Keratinocyte (primary cell): ENCODE data around the gene PPP1R18. TPM values are rescaled to one million over a fixed set of nuclear protein-coding genes. Genes with fewer than 3 reads are reported as not detected.

Experiments
- DNase-seq: peaks from one replicate; pipeline ENCODE4 v3.0.0-alpha.2; 2011; ENCODE audit warnings: low read depth, missing footprints, low spot score
- FAIRE-seq: peaks from 2 replicates; lab custom pipeline; 2011; peaks lifted over from hg19 to GRCh38; lab: Jason Lieb, UNC
- H2AFZ ChIP-seq: 2 replicates; pipeline ENCODE4 v1.6.0; 2012; ENCODE audit warnings: low read length, control low read depth, inconsistent platforms; ENCODE audit not compliant: control insufficient read depth
- H3K27ac ChIP-seq: 2 replicates; pipeline ENCODE4 v1.5.1; 2011; ENCODE audit warnings: low read length; ENCODE audit not compliant: control insufficient read depth, insufficient read depth
- H3K27me3 ChIP-seq: 3 replicates; pipeline ENCODE4 v1.6.0; 2011; ENCODE audit warnings: low read length; ENCODE audit not compliant: control insufficient read depth, insufficient read depth; ENCODE audit errors: extremely low read depth
- H3K36me3 ChIP-seq, 2 experiments: 2 replicates in 1 of 2; 3 replicates in 1 of 2; pipeline ENCODE4 v1.5.1; 2011; ENCODE audit warnings: low read length in 2 of 2, mild to moderate bottlenecking in 1 of 2; ENCODE audit not compliant: control insufficient read depth in 2 of 2, insufficient read depth in 2 of 2; ENCODE audit errors: extremely low read depth in 1 of 2
- H3K4me1 ChIP-seq: 3 replicates; pipeline ENCODE4 v1.5.1; 2011; ENCODE audit warnings: low read length; ENCODE audit not compliant: control insufficient read depth, insufficient read depth; ENCODE audit errors: extremely low read depth
- H3K4me2 ChIP-seq: 3 replicates; pipeline ENCODE4 v1.6.0; 2011; ENCODE audit warnings: low read depth, low read length; ENCODE audit not compliant: control insufficient read depth, insufficient read depth; ENCODE audit errors: extremely low read depth
- H3K4me3 ChIP-seq, 3 experiments: fragments of 200-600 bp in 1 of 3; sonication (generic) in 1 of 3; 2 replicates in 2 of 3; 3 replicates in 1 of 3; pipeline ENCODE4 v1.5.1; 2011 to 2016; ENCODE audit warnings: low read length in 3 of 3, mild to moderate bottlenecking in 3 of 3, control low read depth in 2 of 3, inconsistent platforms in 1 of 3, low read depth in 1 of 3, mixed read lengths in 1 of 3, mixed run types in 1 of 3, moderate library complexity in 1 of 3; ENCODE audit not compliant: control insufficient read depth in 2 of 3, insufficient read depth in 2 of 3; ENCODE audit errors: extremely low read depth in 1 of 3
- H3K79me2 ChIP-seq: 2 replicates; pipeline ENCODE4 v1.6.0; 2012; ENCODE audit warnings: low read length; ENCODE audit not compliant: control insufficient read depth, insufficient read depth
- H3K9ac ChIP-seq: 3 replicates; pipeline ENCODE4 v1.6.0; 2011; ENCODE audit warnings: low read length; ENCODE audit not compliant: control insufficient read depth, insufficient read depth; ENCODE audit errors: extremely low read depth
- H3K9me1 ChIP-seq: 3 replicates; pipeline ENCODE4 v1.6.0; 2011; ENCODE audit warnings: low read length; ENCODE audit not compliant: control insufficient read depth, insufficient read depth; ENCODE audit errors: extremely low read depth
- H3K9me3 ChIP-seq: 2 replicates; pipeline ENCODE4 v1.5.1; 2012; ENCODE audit warnings: low read depth, low read length; ENCODE audit not compliant: control insufficient read depth
- H4K20me1 ChIP-seq: 3 replicates; pipeline ENCODE4 v1.6.0; 2011; ENCODE audit warnings: low read length; ENCODE audit not compliant: control insufficient read depth, insufficient read depth; ENCODE audit errors: extremely low read depth
- EZH2 ChIP-seq: IDR thresholded peaks from one replicate; pipeline ENCODE4 v1.6.1; 2012; ENCODE audit warnings: inconsistent platforms, mild to moderate bottlenecking, low read length, moderate library complexity
- dilution Hi-C: fragments of 300-500 bp; cut with MboI; formaldehyde crosslinking; loops from one replicate; pipeline ENCODE4 v1.7.0; 2020; ENCODE audit warnings: low sequenced_read_pairs; ENCODE audit not compliant: extremely low pct_ligation_motif_present
- polyA plus RNA-seq, 5 experiments: library from polyadenylated mRNA; depleted of rRNA in 3 of 5; stranded (reverse) in 3 of 5; stranded (forward) in 1 of 5; unstranded in 1 of 5; fragments of >200 nt; gene quantifications; 1 replicate in 1 of 5; 2 replicates in 3 of 5; 3 replicates in 1 of 5; pipeline versions ENCODE4 v1.2.1 to v1.2.3, GENCODE V29; 2011 to 2012; ENCODE audit warnings: missing spikeins in 2 of 5, low read depth in 1 of 5, low replicate concordance in 1 of 5
- TF ChIP-seq, protein P1 (sequence below), 3 experiments: IDR thresholded peaks in 1 of 3; conservative IDR thresholded peaks in 1 of 3; optimal IDR thresholded peaks in 1 of 3; 2 replicates in 2 of 3; 3 replicates in 1 of 3; pipeline versions ENCODE3 to v1.5.1; 2011; ENCODE audit warnings: low read length in 3 of 3, mild to moderate bottlenecking in 3 of 3, moderate library complexity in 2 of 3, control low read depth in 1 of 3, inconsistent platforms in 1 of 3; ENCODE audit not compliant: insufficient read depth in 2 of 3; ENCODE audit errors: extremely low read depth in 1 of 3

Gene PPP1R18
- polyA plus RNA-seq, 1 donor (not counting 4 experiments of a cell fraction or from before 2014, with no cell fraction given): 88.9 TPM

DNA sequence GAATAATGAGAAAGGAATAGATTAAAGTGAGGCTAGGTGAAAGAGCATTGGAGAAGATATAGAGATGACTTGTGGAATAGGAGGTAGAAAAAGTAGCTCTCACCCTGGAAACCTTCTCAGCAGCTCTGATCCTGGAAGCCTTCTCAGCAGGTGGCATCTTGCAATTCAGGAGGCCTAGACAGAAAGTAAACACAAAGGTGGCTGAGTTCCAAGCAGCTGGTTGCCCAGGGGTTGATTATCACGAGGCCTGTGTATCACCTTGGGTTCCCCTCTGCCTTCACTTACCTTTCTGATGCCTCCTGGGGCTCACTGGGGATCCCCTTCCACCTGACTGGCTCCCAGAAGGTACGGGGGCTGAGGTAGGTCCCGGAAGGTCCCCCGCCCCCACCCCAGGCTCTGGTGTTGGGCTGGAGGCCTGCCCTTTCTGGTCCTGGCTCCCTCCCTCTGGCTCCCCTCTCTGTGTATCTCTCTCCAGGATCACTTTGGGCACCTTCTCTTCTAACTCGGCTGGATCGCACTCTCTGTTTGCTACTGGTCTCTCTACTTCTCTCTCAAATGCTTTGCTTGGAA, 20.9 kb upstream of the PPP1R18 start:
- no peaks in the 10 kb centered on the region for H3K9me1 ChIP-seq
- H3K9me3 ChIP-seq: no peaks in the 10 kb centered on the region
- H3K27ac ChIP-seq: no peak overlapping the region
- TF ChIP-seq, protein P1, sequence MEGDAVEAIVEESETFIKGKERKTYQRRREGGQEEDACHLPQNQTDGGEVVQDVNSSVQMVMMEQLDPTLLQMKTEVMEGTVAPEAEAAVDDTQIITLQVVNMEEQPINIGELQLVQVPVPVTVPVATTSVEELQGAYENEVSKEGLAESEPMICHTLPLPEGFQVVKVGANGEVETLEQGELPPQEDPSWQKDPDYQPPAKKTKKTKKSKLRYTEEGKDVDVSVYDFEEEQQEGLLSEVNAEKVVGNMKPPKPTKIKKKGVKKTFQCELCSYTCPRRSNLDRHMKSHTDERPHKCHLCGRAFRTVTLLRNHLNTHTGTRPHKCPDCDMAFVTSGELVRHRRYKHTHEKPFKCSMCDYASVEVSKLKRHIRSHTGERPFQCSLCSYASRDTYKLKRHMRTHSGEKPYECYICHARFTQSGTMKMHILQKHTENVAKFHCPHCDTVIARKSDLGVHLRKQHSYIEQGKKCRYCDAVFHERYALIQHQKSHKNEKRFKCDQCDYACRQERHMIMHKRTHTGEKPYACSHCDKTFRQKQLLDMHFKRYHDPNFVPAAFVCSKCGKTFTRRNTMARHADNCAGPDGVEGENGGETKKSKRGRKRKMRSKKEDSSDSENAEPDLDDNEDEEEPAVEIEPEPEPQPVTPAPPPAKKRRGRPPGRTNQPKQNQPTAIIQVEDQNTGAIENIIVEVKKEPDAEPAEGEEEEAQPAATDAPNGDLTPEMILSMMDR (optimal IDR thresholded peaks at IDR 0.05 in 1 of 3, IDR thresholded peaks at IDR 0.05 in 1 of 3, conservative IDR thresholded peaks at IDR 0.05 in 1 of 3; ENCODE audit: extremely low read depth in 1 of 3, insufficient read depth in 2 of 3, low read length in 3 of 3): no peak
- no peak for TF ChIP-seq EZH2
- FAIRE-seq (no peak), DNase-seq (no peak)
- H3K79me2 ChIP-seq: no peaks in the 10 kb centered on the region
- no peak overlapping the region for H3K4me2 ChIP-seq
- H2AFZ ChIP-seq: no peak overlapping the region
- no peak overlapping the region for H3K9ac ChIP-seq
- no peaks in the 10 kb centered on the region for H3K27me3 ChIP-seq
- H3K4me1 ChIP-seq: peaks cover 3% of the 10 kb centered on the region
- H4K20me1 ChIP-seq: no peaks in the 10 kb centered on the region
- H3K4me3 ChIP-seq: no peak overlapping the region
- dilution Hi-C loops: no loop called here
- H3K36me3 ChIP-seq: peaks cover 10 to 19% of the 10 kb centered on the region in 2 experiments

GRCh38 chr6:30705620-30706019, 19.2 kb upstream of the PPP1R18 start:
- Histone ChIP-seq H4K20me1 (no peaks in the 10 kb centered on the region), H3K9me3 (no peaks in the 10 kb centered on the region), H3K27ac (no peak overlapping the region), H3K9ac (no peak overlapping the region), H3K4me2 (no peak overlapping the region), H2AFZ (no peak overlapping the region), H3K9me1 (no peaks in the 10 kb centered on the region), H3K4me1 (no peaks in the 10 kb centered on the region), H3K27me3 (no peaks in the 10 kb centered on the region), H3K4me3 (no peak overlapping the region), H3K79me2 (no peaks in the 10 kb centered on the region), H3K36me3 (peaks cover 6 to 15% of the 10 kb centered on the region in 2 experiments)
- DNase-seq: no peak
- TF ChIP-seq, protein P1 (optimal IDR thresholded peaks at IDR 0.05 in 1 of 3, IDR thresholded peaks at IDR 0.05 in 1 of 3, conservative IDR thresholded peaks at IDR 0.05 in 1 of 3; ENCODE audit: extremely low read depth in 1 of 3, insufficient read depth in 2 of 3, low read length in 3 of 3): no peak
- no peak for TF ChIP-seq EZH2
- dilution Hi-C loops: no loop called here
- no peak for FAIRE-seq
